H7 (cell line): ENCODE results near the gene NHLRC4. TPM values are rescaled to one million over a fixed set of nuclear protein-coding genes. Genes with fewer than 3 reads are reported as not detected.
A peak's percentile ranks its signal among the peaks of the same experiment; 100 is the strongest.

Experiments
- DNase-seq: peaks from one replicate; pipeline ENCODE4 v3.0.0; 2012
- H3K27me3 ChIP-seq: 2 replicates; pipeline ENCODE4 v1.6.0; 2011; ENCODE audit warnings: mild to moderate bottlenecking, low read length; ENCODE audit not compliant: control insufficient read depth, insufficient read depth
- H3K36me3 ChIP-seq: replicated peaks from 2 replicates; pipeline ENCODE4 v1.5.1; 2011; ENCODE audit warnings: low read length; ENCODE audit not compliant: control insufficient read depth, insufficient read depth
- H3K4me3 ChIP-seq: 2 replicates; pipeline ENCODE4 v1.5.1; 2011; ENCODE audit warnings: low read depth, mild to moderate bottlenecking, control low read depth, low read length, moderate library complexity; ENCODE audit not compliant: insufficient read depth
- total RNA-seq: library from RNA; depleted of rRNA; stranded (reverse); fragments of >200 nt; shearing (Covaris generic); gene quantifications from 2 replicates; pipeline ENCODE4 v1.2.3, GENCODE V29; 2014; rRNA removed

NHLRC4 gene, protein sequence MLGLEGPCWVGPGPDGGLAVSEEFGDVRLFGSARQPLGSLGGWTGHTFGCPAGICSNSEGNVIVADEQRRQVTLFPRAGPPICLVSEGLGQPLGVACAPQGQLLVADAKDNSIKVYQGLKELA
- 1.1 TPM in 2 replicates for total RNA-seq

DNA sequence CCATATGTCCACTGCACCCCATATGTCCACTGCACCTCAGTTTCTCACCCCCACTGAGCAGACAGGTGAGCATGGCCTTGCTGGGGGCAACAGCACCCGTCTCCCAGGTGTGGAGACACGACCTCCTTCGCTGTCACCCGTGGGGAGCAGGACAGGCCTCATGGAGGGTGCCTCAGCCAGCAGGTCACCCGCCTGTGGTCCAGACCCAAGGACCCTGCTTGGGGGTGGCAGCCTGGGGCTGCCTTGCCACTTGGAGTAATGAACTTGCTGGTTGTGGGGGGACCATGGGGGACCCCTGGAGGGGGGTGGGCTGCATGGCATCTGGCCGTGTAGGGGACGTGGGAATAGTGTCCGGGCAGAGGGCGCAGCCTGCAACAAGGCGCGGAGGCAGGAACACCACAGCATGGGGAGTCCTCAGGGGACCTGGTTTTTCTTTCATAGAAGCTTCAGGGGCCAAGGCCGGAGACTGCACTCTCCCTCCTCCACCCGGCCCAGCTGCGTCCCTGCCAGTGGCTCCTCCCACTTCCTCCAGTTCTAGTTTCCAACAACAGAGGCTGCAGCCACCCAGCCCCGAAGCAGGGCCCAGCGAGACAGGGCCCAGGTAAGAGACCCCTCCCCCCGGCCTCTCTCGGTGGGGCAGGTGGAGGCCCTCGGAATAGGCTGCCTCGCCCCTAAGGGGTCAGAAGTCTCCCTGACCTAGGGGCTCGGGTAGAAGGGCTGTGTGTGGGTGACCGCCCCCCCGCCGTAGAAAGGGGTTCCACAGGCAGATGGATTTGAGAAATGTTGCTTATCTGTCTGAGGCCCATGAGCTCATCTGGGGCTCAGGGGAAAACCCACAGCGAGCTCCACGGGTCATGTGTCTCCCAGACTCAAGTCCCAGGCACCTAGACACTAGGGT, at the start of gene NHLRC4:
Gene NHLRC4, plus strand, starts transcription at position 531 of the 898 bp plus-strand sequence. CDS start 1,043 bp downstream, outside the sequence.
- peak; percentile 96 for DNase-seq
- no peaks in the 10 kb centered on the region; the same call in 1 of the 2 replicates for H3K27me3 ChIP-seq
- no peaks in the 10 kb centered on the region for H3K36me3 ChIP-seq
- H3K4me3 ChIP-seq: no peak within 1 kb of the TSS

DNA sequence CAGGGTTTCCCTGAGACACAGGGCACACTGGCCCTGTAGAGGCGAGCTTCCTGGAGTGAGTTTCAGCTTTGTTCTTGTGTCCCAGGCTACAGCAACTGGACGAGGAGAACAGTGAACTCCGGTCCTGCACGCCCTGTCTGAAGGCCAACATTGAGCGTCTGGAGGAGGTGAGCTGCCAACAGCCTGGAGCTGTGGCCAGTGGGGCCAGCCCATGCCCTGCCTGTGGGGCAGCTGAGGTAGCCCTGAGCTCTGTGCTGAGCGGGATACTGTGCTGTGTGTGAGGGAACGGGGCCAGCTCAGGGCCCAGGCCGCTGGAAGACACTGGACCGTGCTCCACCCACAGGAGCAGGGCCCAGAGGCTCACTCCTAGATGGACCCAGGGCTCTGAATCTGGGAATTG, 47.9 kb upstream of the NHLRC4 start:
- Histone ChIP-seq H3K27me3 (no peaks in the 10 kb centered on the region), H3K4me3 (no peak overlapping the region), H3K36me3 (no peaks in the 10 kb centered on the region; the same call in 1 of the 2 replicates)
- DNase-seq: no peak

DNA sequence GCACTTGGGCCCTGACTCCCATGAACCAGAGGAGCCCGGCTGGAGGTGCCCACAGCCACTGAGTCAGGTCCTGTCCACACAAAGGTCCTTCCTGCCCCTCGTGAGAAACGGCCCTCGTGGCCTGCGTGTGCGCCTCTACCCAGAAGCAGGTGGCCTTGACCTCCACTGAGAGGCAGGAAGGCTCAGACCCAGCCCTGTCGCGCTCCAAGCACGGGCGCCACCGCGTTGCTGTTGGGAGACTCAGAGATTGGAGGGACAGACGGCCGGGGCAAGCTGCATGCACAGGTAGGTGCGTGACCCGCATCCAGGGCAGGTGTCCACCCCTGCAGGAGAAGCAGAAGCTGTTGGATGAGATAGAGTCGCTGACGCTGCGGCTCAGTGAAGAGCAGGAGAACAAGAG, 47.4 kb upstream of the NHLRC4 start:
- DNase-seq: no peak
- H3K27me3 ChIP-seq: no peaks in the 10 kb centered on the region
- no peak overlapping the region for H3K4me3 ChIP-seq

DNA sequence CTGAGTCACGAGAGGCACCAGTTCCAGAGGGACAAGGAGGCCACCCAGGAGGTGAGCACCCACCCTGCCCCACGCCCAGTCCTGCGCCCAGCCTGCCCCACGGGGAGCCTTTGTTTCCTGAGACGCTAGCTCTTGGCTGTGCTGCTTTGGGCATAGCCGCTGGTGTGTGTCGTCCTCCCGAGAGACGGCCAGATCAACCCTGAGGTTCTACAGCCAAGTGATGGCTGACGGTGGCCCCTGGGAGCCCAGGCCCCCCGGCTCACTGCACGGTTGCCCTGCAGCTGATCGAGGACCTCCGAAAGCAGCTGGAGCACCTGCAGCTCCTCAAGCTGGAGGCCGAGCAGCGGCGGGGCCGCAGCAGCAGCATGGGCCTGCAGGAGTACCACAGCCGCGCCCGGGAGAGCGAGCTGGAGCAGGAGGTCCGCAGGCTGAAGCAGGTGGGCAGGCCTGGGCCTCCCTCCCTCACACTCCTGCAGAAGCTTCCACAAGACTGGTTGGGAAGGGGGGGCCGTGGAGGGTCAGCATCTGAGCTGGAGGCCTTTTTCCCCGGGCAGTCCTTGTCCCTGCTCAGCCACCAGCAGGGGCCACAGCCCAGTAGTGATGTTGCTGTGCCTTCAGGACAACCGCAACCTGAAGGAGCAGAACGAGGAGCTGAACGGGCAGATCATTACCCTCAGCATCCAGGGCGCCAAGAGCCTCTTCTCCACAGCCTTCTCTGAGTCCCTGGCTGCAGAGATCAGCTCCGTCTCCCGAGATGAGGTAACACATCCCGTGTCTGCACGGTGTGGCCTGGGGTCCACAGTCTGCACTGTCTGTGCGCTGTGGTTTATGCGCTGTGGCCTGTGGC, 46.7 kb upstream of the NHLRC4 start:
- Histone ChIP-seq H3K36me3 (no peaks in the 10 kb centered on the region; the same call in 1 of the 2 replicates), H3K27me3 (no peaks in the 10 kb centered on the region), H3K4me3 (no peak overlapping the region)
- DNase-seq: no peak

More for the DNA sequence above, 47.4 kb upstream of the NHLRC4 start:
- H3K36me3 ChIP-seq: no peaks in the 10 kb centered on the region; the same call in 1 of the 2 replicates

DNA sequence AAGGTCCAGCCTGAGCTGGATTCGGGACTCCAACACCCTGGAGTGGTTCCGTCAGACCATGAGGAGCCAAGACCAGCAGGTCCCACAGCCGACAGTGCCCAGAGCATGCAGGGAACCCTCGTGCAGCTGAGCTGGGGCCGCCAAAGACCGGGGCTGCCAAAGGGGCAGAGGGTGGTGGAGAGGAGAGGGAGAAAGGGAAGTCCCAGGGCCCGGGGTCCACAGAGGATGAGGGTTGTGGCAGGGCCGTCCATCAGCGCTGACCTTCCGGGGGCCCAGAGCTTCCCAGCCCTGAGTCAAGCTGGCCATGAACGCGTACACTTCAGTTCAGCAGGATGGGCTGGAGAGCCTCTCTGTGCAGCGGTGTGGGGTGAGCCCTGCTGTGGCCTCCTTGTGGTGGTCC, 46.0 kb upstream of the NHLRC4 start:
- DNase-seq: no peak
- no peak overlapping the region for H3K4me3 ChIP-seq
- no peaks in the 10 kb centered on the region for H3K36me3 ChIP-seq
- no peaks in the 10 kb centered on the region for H3K27me3 ChIP-seq

DNA sequence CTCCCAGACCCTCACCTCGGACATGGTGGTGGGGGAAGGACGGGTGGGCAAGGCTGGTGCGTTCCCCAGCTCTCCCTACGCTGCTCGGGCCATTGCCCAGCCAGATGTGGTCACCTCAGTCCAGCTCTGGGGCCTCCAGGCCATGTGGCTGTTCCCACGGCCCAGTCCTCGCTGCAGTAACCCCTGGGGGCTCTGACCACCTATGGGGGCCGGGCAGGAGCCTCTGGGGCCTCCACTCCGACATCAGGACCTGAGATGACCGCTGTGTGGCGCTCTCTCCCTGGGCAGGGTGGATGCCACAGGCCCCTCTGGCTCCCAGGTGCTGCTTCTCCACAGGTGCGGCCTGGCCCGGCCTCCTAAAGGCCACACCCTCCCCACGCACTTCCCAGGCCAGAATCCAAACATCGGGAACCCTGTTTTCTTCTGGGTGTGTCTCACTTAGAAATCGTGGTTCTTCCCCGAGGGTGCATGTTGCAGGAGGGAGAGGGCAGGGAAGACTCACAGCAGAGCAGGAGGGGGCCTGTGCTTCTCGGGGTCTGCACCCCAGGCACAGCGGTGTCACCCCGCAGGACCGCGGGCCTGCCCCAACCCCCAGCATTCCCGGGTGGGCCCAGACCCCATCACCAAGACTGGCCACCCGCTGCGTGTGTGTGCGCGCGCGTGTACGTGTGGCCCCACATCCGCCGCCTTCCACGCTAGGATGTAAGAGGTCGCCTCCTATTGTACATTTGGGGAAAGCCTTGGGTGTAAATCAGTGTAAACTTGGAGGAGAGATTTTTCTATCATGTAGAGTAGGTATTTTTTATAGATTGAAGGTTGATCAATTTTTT, 45.2 kb upstream of the NHLRC4 start:
- no peaks in the 10 kb centered on the region for H3K27me3 ChIP-seq
- peak; percentile 93 for DNase-seq
- H3K36me3 ChIP-seq: no peaks in the 10 kb centered on the region
- H3K4me3 ChIP-seq: no peak overlapping the region

DNA sequence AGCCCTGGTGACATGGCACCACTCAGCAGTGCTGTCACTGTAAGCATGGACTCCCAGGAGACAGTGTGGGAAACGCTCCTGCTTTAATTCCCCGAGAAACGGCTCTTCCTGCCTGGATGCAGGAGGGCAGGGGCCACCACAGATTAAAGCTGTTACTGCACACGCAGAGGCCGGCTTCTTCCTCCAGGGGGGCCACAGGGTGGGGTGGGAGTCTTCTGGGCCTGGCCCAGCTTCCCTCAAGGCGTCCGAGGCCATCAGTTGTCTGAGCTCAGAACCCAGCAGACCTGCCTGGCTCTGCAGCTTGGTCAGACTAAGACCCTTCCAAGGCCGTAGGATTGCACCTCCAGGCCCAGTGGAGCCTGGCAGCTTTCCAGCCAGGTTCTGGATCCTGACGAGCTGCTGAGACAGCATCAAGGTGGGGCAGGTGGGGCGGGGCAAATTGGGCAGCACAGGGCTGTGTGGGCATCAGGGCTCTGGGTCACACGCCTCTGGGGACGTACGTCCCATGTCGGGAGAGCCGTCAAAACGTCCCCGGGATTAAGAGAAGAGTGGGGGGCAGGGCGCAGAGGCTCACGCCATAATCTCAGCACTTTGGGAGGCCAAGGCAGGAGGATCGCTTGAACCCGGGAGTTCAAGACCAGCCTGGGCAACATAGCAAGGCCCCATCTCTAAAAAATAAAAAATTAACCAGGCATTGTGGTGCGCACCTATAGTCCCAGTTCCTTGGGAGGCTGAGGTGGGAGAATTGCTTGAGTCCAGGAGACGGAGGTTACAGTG, 44.3 kb upstream of the NHLRC4 start:
- DNase-seq: no peak
- no peaks in the 10 kb centered on the region for H3K36me3 ChIP-seq
- no peaks in the 10 kb centered on the region for H3K27me3 ChIP-seq
- H3K4me3 ChIP-seq: no peak overlapping the region

DNA sequence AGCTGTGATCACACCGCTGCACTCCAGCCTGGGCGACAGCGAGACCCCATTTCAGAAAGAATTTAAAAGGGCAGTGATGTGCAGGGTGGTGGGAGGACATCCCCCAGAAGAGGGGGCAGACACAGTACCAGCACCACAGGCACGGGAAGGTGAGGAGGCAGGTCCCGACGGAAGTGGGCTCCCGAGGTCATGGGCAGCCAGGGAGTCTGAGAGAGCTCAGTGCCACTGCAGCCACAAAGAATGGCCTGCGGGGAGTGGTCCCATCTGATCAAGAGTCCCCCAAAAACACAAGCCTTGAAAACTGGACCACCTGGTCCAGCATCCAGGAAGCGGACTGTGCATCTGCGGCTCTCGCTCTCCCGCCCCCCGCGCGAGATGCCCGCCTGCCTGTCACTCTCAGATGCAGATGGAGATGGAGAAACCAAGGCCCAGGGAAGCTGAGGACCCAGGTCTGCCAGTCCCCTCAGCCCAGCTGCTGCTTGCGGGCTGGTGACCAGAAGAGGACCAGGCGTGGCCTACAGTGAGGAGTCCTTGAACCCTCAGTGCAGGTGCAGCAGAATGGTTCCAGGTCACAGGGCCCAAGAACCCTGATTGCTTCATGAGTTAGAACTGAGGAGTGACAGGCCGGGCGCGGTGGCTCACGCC, 43.6 kb upstream of the NHLRC4 start:
- Histone ChIP-seq H3K36me3 (no peaks in the 10 kb centered on the region), H3K27me3 (no peaks in the 10 kb centered on the region), H3K4me3 (no peak overlapping the region)
- no peak for DNase-seq

DNA sequence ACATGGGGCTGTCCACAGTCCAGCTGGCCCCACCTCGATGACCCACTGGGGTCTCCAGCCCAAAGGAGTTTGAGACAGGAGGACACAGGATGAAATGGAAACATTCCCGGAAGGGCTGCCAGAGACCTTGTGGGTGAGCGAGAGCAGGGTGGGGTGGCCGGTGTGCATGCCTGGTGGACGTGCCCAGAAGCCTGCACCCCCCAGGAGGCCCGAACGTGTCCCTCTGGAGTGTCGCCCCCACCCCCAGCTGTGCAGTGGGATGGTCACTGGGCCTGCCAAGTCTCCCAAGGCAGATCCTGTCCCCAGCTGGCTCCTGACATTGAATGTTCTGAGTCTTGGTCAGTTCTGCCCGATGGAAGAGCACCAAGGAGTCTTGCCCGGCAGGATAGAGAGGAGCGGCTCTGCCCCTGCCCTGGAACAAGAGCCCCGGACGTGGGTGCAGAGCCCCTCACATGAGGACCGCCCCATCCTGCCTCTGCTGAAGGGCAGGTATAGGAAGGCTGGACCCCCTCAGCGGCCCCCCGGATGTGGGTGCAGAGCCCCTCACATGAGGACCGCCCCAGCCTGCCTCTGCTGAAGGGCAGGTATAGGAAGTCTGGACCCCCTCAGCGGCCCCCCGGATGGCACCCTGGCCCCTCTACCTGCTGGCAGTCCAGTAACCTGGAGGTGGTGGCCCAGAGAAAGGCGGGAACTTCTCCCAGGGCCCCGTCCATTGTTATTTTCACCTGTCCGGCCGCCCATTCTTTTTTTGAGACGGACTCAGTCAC, 42.3 kb upstream of the NHLRC4 start:
- Histone ChIP-seq H3K36me3 (no peaks in the 10 kb centered on the region), H3K27me3 (no peaks in the 10 kb centered on the region), H3K4me3 (no peak overlapping the region)
- DNase-seq: no peak

DNA sequence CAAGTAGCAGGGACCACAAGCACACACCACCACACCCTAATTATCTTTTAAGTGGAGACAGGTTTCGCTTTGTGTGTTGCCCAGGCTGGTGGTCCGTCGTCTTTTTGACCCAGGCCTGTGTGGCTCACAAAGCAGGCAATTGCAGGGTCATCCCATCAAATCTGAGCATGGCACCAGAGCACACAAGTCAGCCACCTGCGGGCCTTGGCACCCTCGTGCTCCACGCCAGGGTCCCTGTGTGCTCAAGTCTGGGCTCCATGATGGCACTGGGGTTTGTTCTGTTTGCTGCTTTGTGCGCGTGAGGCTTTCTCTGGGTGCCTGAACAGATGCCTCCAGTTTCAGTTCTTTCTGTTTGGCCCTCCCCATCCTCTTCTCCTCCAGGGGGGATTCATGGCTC, 41.7 kb upstream of the NHLRC4 start:
- no peak for DNase-seq
- Histone ChIP-seq H3K36me3 (peaks cover 2% of the 10 kb centered on the region; the same call in 1 of the 2 replicates), H3K27me3 (no peaks in the 10 kb centered on the region), H3K4me3 (no peak overlapping the region)

DNA sequence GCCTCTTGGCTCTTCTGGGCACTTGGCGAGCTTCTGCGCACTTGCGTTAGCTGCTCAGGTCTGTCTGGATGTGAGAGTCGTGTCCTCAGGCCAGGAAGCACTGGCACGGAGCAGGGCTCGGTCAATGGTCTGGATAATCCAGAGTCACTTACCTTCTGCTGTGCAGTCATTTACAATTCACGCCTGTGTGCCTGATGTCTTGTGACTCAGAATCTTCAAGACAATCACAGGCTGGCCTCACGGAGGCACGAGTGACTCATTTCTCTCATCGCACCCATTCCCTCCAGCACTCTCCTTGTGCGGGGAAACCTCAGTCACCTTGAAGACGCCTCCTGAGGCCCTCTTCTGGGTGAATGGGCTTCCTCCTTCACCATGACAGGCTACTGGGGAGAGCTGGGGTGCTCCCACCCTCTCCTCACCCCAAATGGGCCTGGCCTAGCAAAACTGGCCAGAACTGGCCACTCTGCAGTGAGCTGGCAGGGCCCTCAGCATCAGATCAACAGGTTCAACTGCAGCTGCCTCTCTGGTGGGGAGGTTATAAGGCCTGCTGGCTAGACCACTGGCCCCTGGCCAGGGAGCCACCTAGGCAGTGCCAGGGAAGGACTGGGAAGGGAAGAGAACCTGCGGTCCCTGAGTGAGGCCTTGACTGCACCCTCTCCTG, 41.2 kb upstream of the NHLRC4 start:
- no peaks in the 10 kb centered on the region for H3K27me3 ChIP-seq
- no peak overlapping the region for H3K4me3 ChIP-seq
- DNase-seq: no peak
- peaks cover 2% of the 10 kb centered on the region; the same call in 1 of the 2 replicates for H3K36me3 ChIP-seq
